HG03558 (cell line): ENCODE results near the gene FSHR.

ENCODE experiments used
- ATAC-seq: cut with Tn5 transposase; IDR thresholded peaks from one replicate; pipeline ENCODE4 v1.9.1; 2021; ENCODE audit warnings: moderate number of reproducible peaks; ENCODE audit not compliant: unreplicated experiment; ENCODE audit errors: extremely low read depth

FSHR gene

GRCh38 chr2:49035481-49035880, 118.8 kb downstream of the FSHR start:
- no peak for ATAC-seq

DNA sequence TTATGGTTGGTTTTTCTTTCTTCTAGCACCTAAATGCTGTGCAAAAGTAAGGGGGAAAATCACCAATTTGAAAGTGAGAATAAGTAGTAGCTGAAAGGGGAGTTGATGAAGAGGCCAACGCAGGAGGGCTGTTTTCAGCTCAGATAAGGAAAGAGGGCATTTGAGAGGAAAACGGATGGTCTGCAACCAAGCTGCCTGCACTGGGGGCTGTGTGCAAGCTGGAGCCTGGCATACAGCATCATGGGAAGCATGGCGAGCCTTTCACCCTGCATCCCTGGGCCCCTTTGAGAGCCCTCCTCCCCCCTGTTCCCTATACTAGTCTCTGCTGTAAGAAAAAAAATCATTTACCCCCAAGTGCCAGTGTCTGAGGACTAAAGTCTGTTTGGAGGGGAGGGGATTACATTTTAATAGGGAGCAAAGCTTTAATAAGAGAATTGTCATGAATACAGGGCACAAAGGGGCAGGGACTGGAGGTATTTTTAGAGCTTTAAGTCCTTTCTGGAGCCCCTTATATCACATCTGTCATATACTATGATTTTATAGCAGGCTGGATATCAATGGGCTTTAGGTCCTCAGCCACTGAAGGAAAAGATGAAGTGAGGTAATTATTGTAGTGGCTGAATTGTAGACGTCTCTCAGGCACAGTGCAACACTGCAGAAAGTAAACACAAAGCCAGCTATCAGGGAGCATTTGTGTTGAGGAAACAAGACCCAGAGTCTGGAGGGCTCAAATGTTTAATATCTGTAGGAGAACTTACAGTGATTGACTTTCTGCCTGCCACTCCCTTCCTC, 120.7 kb downstream of the FSHR start:
- no peak for ATAC-seq

DNA sequence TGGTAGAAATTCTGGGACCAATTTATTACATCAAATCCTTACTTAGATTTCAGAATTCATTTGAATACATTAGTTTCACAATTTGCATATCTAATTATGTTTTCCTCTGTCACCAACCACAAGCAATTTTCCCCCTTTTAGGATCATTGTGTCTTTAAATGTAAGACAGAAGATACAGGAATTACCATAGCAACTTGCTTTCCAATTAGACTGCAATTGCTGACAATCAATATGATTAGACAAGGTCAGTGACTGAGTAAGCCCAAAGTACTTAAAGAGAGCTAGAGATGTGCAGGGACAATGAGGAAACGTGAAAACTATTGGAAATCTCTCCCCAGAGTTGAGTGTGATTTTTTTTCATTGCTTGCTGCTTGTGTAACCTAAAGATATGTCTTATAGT, 121.4 kb downstream of the FSHR start:
- no peak for ATAC-seq

DNA sequence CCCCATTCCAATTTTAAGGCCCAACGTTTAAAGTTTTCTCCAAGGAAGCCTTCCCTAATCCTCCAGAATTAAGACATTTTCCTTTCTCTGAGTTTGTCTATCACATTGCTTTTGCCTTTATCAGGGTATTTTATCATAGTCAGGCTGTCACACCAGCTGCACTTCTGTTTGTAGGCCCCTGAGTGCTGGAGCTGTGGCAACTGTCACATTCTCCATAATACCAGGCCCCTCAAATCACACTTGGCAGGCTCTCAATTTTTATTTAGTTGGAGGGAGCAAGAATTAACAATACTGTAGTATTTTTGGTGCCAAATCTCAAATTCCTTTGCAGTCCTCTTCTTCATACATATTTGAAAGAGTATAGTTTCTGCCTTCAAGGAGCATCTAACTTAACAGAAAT, 122.2 kb downstream of the FSHR start:
- no peak for ATAC-seq

- no peak for ATAC-seq
Measured at GRCh38 chr2:49029406-49029805, 124.9 kb downstream of the FSHR start.

DNA sequence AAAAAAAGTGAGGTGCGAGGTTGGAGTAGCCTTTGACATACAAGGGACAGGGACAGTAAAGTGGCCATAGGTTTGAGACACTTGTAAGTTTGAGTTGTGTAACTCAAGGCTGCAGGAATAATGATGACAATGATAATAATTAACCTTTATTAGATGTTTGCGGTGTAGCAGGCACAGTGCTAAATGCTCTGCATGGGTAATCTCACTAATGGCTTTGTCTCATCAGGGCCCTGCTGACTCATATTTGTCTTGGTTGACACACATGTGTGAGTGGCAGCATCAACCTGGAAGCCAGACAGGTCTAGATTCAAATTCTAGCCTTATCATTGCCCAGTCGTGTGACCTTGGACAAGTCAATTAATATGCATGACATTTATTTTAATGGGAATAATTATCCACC, 126.2 kb downstream of the FSHR start:
- peak; percentile 95 for ATAC-seq

- no peak for ATAC-seq
Measured at GRCh38 chr2:49026706-49027105, 127.6 kb downstream of the FSHR start.

DNA sequence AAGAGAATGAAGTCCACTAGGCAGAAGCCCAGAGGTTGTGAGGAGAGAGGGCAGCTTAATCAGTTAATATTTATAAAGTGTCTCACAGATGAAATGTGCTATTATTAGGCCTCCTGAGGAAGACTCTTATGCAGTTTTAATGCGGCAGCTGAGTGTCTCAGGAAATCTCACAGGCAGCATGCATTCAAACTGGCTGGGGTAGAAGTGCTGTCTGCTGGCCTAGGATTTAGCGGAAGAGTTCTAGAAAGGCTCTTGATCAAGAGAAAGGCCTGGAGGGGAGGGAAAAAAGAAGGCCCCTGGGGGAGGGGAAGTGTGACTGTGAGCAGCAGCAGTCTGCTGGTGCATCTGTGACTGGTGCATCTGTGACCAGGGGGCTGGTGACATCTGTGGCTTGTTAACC, 133.0 kb downstream of the FSHR start:
- no peak for ATAC-seq

DNA sequence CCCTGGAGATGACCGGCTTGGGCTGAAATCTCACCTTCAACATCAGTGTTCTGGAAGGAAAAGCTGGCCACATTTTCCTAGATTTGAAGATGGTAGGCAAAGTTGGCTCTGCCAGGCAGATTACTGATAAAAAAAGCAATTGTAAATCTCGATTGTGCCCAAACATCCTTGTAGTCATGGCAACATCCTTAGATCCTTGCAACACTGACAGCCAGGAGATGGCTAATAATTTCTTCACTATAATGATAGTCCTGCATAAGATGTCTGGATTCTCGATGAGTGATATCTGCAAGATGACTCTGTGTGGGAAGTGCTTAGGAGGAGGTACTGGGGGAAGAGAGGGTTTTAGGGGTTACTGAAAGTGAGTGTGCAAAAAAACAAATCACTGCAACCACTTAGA, 149.1 kb downstream of the FSHR start:
- ATAC-seq = no peak

- ATAC-seq = peak; percentile 56
Measured at GRCh38 chr2:49004036-49004626, 150.2 kb downstream of the FSHR start.

DNA sequence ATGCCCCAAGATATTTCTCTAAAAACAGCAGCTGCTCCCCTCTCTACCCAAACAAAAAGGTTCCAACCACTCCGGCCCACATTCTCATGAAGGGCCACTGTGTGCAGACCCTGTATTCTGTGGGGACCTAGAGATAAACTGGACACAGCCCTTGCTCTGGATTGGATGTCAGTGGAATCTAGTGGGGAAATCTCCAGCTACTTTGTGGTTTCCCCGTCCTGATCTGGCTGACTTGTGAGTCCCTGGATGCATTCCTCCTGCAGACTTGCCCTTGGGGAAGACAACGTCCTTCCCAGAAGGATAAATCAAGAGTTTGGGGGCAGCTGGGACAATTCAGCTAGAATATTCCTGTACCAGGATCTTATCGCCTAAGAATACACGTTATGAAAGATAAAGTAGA, 151.1 kb downstream of the FSHR start:
- no peak for ATAC-seq

DNA sequence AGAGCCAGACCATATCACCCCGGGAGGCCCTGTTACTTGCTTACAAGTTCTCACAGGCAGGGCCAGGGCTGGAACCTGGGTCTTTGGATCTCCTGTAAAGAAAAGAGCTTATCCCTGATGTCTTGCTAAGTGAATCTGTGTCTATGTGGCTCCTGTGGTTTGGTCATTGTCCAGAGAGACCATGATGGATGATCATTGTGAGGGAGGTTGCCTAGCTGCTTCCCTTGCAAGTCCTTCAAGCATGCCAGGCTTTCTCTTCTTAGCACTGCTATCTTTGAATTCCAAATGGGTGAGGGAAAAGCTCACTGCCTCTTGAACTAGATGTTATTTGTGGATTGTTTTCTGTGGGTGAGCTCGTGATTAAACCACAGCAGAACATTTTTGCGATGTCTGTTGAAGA, 151.6 kb downstream of the FSHR start:
- no peak for ATAC-seq

DNA sequence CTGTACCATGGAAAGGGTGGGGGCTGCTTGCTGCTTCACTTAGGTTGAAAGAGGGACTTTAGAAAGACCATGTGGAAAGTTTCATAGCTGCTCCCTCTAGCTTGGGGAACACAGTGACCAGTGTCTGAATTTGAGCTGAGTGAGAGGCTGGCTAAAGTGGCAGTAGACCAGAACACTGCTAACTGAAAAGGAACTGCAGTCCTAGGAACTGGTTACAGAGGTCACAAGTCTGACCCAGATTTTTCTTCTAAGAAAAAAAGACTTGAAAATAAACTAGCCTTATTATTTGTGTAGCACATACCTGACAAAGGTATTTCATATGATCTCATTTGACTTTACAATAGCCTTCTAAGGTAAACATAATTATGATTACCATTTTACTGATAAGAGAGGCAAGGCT, 153.6 kb downstream of the FSHR start:
- no peak for ATAC-seq

DNA sequence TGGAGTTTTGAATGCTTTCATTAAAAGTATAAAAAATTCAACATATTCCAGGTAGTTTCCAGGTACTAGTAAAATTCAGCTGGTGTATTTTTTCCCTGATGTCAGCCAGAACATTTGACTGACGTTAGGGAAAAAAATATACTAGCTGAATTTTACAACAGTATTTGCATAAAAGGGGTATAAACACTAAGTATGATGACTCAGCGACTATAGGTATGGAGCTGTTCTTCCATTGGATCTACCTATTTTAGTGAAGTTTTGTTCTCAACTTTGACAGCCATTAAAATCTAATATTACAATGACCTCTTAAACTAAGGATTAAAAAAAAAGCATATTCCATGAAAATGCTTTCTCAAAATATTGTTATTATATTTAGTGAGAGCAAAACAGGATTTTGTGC, 155.9 kb downstream of the FSHR start:
- ATAC-seq = no peak

DNA sequence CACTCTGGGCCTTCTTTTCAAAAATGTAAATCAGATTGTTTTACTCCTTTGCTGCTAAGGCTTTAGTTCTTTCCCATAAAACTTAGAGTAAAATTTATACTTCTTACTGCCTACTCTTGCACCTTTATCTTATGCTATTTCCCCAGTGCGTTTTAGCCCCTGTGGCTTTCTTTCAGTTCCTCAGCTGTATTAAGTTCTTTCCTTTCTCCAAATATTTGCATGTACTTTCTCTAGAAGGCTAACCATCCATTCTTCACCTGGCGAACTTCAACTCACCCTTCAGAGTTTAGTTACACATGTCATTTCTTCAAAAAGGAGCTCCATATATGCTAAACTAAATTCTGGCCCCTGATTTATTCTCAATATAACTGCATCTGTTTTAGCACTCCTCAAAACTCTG, 160.7 kb downstream of the FSHR start:
- peak; percentile 54 for ATAC-seq

DNA sequence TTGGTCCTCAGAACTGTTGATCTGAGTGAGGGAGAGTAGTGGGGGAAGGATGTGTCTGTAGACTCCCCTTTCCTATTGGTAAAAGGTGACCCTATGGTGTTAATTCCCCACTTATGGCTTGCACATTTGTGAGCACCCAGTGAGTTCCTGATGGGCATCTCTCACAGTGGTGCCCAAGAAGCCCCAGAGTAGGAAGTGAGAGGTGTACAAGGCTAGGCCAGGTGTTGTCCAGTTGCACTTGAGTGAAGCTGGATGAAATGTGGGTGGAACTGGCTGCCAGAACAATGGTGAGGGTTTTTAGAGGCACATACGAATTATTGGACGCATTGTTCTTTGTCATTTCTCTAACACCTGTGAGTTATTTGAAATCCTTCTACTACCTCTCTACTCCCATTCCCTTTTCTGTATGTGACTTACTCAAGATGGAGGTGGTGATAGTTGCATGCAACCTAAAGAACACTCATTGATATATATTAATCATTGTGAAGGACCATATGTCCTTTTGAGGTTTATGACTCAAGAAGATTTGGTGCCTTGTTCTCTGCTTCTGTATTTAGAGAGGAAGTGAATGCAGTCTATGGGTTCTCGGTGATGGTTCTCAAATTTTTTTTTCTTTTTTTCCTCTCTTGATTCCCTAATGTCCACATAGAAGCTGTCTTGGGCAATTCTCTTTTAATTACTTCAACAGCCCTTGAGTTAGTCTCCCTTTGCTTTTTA, 162.7 kb downstream of the FSHR start:
- no peak for ATAC-seq

DNA sequence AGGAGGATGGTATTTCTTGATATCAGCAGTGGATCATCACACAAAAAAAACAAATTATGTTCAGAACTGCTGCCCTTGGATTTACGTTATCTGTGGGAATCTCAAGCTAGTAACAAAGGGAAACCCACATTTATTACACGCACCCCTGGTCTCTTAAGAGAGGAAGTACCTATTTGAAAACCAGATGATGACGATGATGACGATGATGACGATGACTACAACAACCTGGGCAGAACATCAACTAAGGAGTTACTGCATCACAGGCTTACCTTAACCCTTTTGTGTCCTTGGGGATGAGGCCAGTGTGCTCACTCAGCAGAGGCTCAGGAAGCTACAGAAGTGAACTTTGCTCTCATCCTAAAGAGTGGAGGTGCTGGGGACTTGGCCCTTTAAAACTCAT, 169.4 kb downstream of the FSHR start:
- ATAC-seq = peak; percentile 6

DNA sequence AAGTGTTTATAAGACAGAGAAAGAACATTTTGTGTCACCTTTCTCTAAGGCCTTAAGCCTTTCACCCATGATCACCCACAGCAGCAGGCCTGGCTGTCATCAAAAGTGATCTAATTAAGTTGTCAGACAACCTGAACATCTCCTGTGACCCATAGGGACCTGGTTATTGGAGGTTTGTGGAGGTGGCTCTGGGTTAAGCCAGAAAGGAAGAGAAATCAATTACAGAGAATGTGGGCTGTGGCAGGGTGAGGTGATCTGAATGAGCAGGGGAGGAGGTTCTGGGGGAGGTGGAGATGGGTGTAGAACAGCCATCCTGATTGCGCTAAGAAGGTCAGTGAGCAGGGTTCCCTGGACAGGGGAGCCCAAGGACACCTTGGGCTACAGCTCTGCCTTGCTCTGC, 170.8 kb downstream of the FSHR start:
- no peak for ATAC-seq

- ATAC-seq = no peak
Measured at GRCh38 chr2:48982887-48983435, 171.4 kb downstream of the FSHR start.

- ATAC-seq = no peak
Measured at GRCh38 chr2:48980846-48981245, 173.5 kb downstream of the FSHR start.

DNA sequence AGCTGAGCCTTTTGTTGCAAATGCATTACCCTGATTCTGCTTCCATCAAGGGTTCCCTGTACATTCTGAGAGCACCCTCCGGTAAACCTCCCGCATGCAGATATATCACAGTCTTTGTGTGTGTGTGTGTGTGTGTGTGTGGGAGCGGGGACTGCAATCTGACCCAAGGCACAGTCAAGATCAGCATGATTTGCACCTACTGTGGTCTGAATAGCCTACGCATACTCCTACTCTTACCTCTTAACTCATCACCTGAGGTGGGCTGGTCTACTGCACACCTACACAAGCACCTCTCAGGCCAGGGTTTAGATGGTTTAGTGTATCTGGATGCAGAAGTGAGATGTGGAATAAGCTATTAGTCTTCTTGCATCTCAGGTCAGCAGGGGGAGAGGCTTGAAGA, 174.6 kb downstream of the FSHR start:
- ATAC-seq = no peak
